ENCODE measurements around the gene DCAF12. TPM values are rescaled to one million over a fixed set of nuclear protein-coding genes. Genes with fewer than 3 reads are reported as not detected.

The DCAF12 gene
- polyA plus RNA-seq, 1 donor (not counting 4 experiments of a cell fraction or from before 2014, with no cell fraction given), result 33.0 TPM

DNA sequence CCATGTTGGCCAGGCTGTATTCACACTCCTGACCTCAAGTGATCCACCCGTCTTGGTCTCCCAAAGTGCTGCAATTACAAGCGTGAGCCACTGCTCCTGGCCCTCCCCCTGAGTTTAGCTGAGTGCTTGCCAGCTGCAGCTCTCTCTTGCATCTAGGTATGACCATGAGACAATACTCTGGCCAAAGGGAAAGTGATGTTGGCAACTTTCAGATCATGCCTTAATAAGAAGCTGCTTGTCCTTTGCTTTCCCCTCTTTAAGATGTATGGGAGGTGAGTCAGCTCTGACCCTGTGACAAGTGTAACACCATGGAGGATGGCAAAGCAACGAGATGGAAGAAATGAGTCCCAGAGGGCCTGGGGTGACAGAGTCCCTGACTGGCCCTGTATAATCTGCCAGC is 18.7 kb upstream of the DCAF12 start:
- TF ChIP-seq, protein P1, sequence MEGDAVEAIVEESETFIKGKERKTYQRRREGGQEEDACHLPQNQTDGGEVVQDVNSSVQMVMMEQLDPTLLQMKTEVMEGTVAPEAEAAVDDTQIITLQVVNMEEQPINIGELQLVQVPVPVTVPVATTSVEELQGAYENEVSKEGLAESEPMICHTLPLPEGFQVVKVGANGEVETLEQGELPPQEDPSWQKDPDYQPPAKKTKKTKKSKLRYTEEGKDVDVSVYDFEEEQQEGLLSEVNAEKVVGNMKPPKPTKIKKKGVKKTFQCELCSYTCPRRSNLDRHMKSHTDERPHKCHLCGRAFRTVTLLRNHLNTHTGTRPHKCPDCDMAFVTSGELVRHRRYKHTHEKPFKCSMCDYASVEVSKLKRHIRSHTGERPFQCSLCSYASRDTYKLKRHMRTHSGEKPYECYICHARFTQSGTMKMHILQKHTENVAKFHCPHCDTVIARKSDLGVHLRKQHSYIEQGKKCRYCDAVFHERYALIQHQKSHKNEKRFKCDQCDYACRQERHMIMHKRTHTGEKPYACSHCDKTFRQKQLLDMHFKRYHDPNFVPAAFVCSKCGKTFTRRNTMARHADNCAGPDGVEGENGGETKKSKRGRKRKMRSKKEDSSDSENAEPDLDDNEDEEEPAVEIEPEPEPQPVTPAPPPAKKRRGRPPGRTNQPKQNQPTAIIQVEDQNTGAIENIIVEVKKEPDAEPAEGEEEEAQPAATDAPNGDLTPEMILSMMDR (optimal IDR thresholded peaks at IDR 0.05 in 1 of 3, IDR thresholded peaks at IDR 0.05 in 1 of 3, conservative IDR thresholded peaks at IDR 0.05 in 1 of 3; ENCODE audit: extremely low read depth in 1 of 3, insufficient read depth in 2 of 3, low read length in 3 of 3), result no peak
- no peak for TF ChIP-seq EZH2 (IDR thresholded peaks at IDR 0.05; ENCODE audit: low read length)
- no peaks in the 10 kb centered on the region for H3K9me1 ChIP-seq (ENCODE audit: control insufficient read depth, extremely low read depth, insufficient read depth, low read length)
- no peaks in the 10 kb centered on the region for H3K4me1 ChIP-seq (ENCODE audit: control insufficient read depth, extremely low read depth, insufficient read depth, low read length)
- H3K27me3 ChIP-seq (ENCODE audit: control insufficient read depth, extremely low read depth, insufficient read depth, low read length), result no peaks in the 10 kb centered on the region
- no peak overlapping the region for H2AFZ ChIP-seq (ENCODE audit: control insufficient read depth, low read length)
- FAIRE-seq (no peak), DNase-seq (ENCODE audit: low read depth, low spot score) (no peak)
- no peaks in the 10 kb centered on the region for H4K20me1 ChIP-seq (ENCODE audit: control insufficient read depth, extremely low read depth, insufficient read depth, low read length)
- no peak overlapping the region for H3K4me3 ChIP-seq (ENCODE audit: control insufficient read depth in 2 of 3, extremely low read depth in 1 of 3, insufficient read depth in 2 of 3, low read depth in 1 of 3, low read length in 3 of 3)
- dilution Hi-C loops (cut with MboI; ENCODE audit: extremely low pct_ligation_motif_present, low sequenced_read_pairs), result no loop called here
- no peak overlapping the region for H3K27ac ChIP-seq (ENCODE audit: control insufficient read depth, insufficient read depth, low read length)
- H3K4me2 ChIP-seq (ENCODE audit: control insufficient read depth, extremely low read depth, insufficient read depth, low read depth, low read length), result no peak overlapping the region
- H3K9ac ChIP-seq (ENCODE audit: control insufficient read depth, extremely low read depth, insufficient read depth, low read length), result no peak overlapping the region
- no peaks in the 10 kb centered on the region for H3K9me3 ChIP-seq (ENCODE audit: control insufficient read depth, low read depth, low read length)
- H3K36me3 ChIP-seq (ENCODE audit: control insufficient read depth in 2 of 2, extremely low read depth in 1 of 2, insufficient read depth in 2 of 2, low read length in 2 of 2), result no peaks in the 10 kb centered on the region
- no peaks in the 10 kb centered on the region for H3K79me2 ChIP-seq (ENCODE audit: control insufficient read depth, insufficient read depth, low read length)

DNA sequence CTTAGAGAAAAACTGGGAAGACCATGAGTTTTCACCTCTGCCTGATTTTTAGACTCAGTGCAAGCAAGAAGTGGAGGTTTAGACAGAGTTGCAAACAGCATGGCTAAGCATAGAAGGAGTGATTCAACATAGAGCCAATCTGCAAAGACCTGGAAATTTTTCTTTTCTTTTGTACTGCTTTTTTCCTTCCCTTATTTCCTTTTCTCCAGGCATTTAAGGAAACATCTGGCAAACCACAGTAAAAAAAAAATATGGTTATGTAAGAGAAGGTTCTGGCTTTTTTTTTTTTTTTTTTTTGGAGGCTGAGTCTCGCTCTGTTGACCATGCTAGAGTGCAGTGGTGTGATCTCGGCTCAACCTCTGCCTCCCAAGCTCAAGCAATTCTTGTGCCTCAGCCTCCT is 16.6 kb upstream of the DCAF12 start:
- FAIRE-seq (no peak), DNase-seq (ENCODE audit: low read depth, low spot score) (no peak)
- no peaks in the 10 kb centered on the region for H3K4me1 ChIP-seq (ENCODE audit: control insufficient read depth, extremely low read depth, insufficient read depth, low read length)
- no peaks in the 10 kb centered on the region for H3K9me3 ChIP-seq (ENCODE audit: control insufficient read depth, low read depth, low read length)
- H3K79me2 ChIP-seq (ENCODE audit: control insufficient read depth, insufficient read depth, low read length), result no peaks in the 10 kb centered on the region
- no peak overlapping the region for H3K4me3 ChIP-seq (ENCODE audit: control insufficient read depth in 2 of 3, extremely low read depth in 1 of 3, insufficient read depth in 2 of 3, low read depth in 1 of 3, low read length in 3 of 3)
- H3K4me2 ChIP-seq (ENCODE audit: control insufficient read depth, extremely low read depth, insufficient read depth, low read depth, low read length), result no peak overlapping the region
- dilution Hi-C loops (cut with MboI; ENCODE audit: extremely low pct_ligation_motif_present, low sequenced_read_pairs), result no loop called here
- H3K9me1 ChIP-seq (ENCODE audit: control insufficient read depth, extremely low read depth, insufficient read depth, low read length), result no peaks in the 10 kb centered on the region
- no peak overlapping the region for H3K9ac ChIP-seq (ENCODE audit: control insufficient read depth, extremely low read depth, insufficient read depth, low read length)
- no peaks in the 10 kb centered on the region for H3K27me3 ChIP-seq (ENCODE audit: control insufficient read depth, extremely low read depth, insufficient read depth, low read length)
- no peaks in the 10 kb centered on the region for H4K20me1 ChIP-seq (ENCODE audit: control insufficient read depth, extremely low read depth, insufficient read depth, low read length)
- no peak overlapping the region for H3K27ac ChIP-seq (ENCODE audit: control insufficient read depth, insufficient read depth, low read length)
- TF ChIP-seq, protein P1 (optimal IDR thresholded peaks at IDR 0.05 in 1 of 3, IDR thresholded peaks at IDR 0.05 in 1 of 3, conservative IDR thresholded peaks at IDR 0.05 in 1 of 3; ENCODE audit: extremely low read depth in 1 of 3, insufficient read depth in 2 of 3, low read length in 3 of 3), result no peak
- TF ChIP-seq EZH2 (IDR thresholded peaks at IDR 0.05; ENCODE audit: low read length), result no peak
- no peak overlapping the region for H2AFZ ChIP-seq (ENCODE audit: control insufficient read depth, low read length)
- no peaks in the 10 kb centered on the region for H3K36me3 ChIP-seq (ENCODE audit: control insufficient read depth in 2 of 2, extremely low read depth in 1 of 2, insufficient read depth in 2 of 2, low read length in 2 of 2)

All from keratinocyte (primary cell).